ENCODE results near the gene PLCH1.

PLCH1 gene

DNA sequence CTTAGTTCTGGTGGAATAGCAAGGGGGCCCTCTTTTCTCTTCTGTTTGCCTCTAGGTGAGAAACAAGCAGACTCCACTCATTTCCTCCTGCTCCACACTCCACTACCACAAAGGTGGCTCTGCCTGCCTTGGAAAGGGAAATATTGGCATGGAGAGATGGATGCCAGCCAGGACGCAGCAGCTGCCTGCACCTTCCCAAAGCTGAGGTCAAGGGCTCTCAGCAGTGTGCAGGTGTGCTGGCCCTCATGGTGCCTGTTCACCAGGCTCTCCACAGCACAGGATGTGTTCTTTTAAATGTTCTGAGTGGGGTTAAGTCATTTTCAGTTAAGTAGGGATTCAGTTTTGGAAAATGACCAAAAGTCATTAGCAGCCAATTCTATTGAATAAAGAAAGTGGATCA, 240.2 kb downstream of the PLCH1 start:
- Histone ChIP-seq H3K27ac (ENCODE audit: low read depth, low read length, poor library complexity, severe bottlenecking) (no peak overlapping the region), H3K4me1 (ENCODE audit: insufficient read depth, low read length, severe bottlenecking) (no peaks in the 10 kb centered on the region), H3K4me2 (ENCODE audit: low read length) (no peak overlapping the region), H3K79me2 (ENCODE audit: insufficient read depth, low read length) (no peaks in the 10 kb centered on the region), H2AFZ (ENCODE audit: low read length) (no peak overlapping the region), H3F3A (ENCODE audit: insufficient read depth, low read length) (no peaks in the 10 kb centered on the region), H3K36me3 (ENCODE audit: insufficient read depth, low read length) (no peaks in the 10 kb centered on the region), H3K9me2 (ENCODE audit: low read depth, low read length) (no peaks in the 10 kb centered on the region), H3K27me3 (ENCODE audit: insufficient read depth, low read length) (no peaks in the 10 kb centered on the region), H3K4me3 (ENCODE audit: low read depth, low read length, poor library complexity, severe bottlenecking) (no peak overlapping the region), H3K9ac (ENCODE audit: low read length) (no peak overlapping the region), H4K20me1 (ENCODE audit: insufficient read depth, low read length) (no peaks in the 10 kb centered on the region), H3K9me3 (ENCODE audit: low read length) (no peaks in the 10 kb centered on the region)
- TF ChIP-seq EZH2 (IDR thresholded peaks at IDR 0.05; ENCODE audit: borderline replicate concordance, low read length), result no peak
- TF ChIP-seq, protein P1, sequence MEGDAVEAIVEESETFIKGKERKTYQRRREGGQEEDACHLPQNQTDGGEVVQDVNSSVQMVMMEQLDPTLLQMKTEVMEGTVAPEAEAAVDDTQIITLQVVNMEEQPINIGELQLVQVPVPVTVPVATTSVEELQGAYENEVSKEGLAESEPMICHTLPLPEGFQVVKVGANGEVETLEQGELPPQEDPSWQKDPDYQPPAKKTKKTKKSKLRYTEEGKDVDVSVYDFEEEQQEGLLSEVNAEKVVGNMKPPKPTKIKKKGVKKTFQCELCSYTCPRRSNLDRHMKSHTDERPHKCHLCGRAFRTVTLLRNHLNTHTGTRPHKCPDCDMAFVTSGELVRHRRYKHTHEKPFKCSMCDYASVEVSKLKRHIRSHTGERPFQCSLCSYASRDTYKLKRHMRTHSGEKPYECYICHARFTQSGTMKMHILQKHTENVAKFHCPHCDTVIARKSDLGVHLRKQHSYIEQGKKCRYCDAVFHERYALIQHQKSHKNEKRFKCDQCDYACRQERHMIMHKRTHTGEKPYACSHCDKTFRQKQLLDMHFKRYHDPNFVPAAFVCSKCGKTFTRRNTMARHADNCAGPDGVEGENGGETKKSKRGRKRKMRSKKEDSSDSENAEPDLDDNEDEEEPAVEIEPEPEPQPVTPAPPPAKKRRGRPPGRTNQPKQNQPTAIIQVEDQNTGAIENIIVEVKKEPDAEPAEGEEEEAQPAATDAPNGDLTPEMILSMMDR (IDR thresholded peaks at IDR 0.05; ENCODE audit: low read length), result no peak

DNA sequence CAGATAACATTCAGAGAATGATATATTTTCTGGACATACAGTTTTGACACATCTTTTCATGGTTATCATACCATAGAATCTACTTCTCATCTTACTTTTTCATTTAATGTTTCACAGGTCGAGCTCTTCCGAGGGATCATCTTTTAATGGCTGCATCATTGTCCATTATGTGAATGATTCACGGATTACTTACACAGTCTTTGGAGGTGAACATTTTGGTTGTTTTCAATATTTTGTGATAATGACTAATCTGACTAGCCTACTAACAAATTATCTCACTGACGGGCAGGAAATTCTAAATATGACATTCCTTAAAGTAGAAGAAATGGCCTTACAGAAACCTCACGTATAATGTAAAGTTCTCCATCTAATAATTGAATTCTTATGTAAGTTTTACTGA, 242.2 kb downstream of the PLCH1 start:
- no peak overlapping the region for H3K27ac ChIP-seq (ENCODE audit: low read depth, low read length, poor library complexity, severe bottlenecking)
- no peaks in the 10 kb centered on the region for H3K9me2 ChIP-seq (ENCODE audit: low read depth, low read length)
- TF ChIP-seq, protein P1 (IDR thresholded peaks at IDR 0.05; ENCODE audit: low read length), result no peak
- no peak for TF ChIP-seq EZH2 (IDR thresholded peaks at IDR 0.05; ENCODE audit: borderline replicate concordance, low read length)
- H3K27me3 ChIP-seq (ENCODE audit: insufficient read depth, low read length), result no peaks in the 10 kb centered on the region
- H3K4me2 ChIP-seq (ENCODE audit: low read length), result no peak overlapping the region
- no peaks in the 10 kb centered on the region for H3K9me3 ChIP-seq (ENCODE audit: low read length)
- no peak overlapping the region for H2AFZ ChIP-seq (ENCODE audit: low read length)
- H3K79me2 ChIP-seq (ENCODE audit: insufficient read depth, low read length), result no peaks in the 10 kb centered on the region
- H3F3A ChIP-seq (ENCODE audit: insufficient read depth, low read length), result no peaks in the 10 kb centered on the region
- H3K36me3 ChIP-seq (ENCODE audit: insufficient read depth, low read length), result no peaks in the 10 kb centered on the region
- no peaks in the 10 kb centered on the region for H4K20me1 ChIP-seq (ENCODE audit: insufficient read depth, low read length)
- H3K4me3 ChIP-seq (ENCODE audit: low read depth, low read length, poor library complexity, severe bottlenecking), result no peak overlapping the region
- H3K4me1 ChIP-seq (ENCODE audit: insufficient read depth, low read length, severe bottlenecking), result no peaks in the 10 kb centered on the region
- no peak overlapping the region for H3K9ac ChIP-seq (ENCODE audit: low read length)

DNA sequence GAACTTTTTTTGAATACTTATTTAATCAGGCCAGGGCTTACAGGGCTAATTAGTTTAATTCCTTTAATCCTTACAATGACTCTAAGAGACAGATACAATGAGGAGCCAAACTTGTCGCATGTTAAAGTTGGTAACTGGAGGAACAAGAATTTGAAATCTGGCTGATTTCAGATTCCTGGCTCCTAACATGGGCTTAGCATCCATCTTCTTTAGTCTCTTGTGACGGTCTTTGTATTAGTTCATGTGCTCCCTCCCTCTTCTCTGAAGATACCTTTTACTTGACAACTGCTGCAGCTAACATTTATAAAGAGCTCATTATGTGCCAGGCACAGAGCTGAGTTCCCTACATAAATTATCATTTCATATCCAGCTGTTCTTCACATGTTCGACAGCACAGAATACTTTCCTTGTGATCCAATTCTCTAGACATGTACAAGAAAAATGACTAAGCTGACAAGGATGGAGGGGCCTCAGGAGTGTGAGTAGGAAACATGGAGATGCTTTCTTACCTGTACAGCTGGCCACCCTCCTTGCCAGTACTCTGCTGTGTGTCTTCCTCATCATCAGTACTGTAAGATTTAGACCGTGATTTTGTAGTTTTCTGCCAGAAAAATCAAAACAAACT, 244.6 kb downstream of the PLCH1 start:
- H4K20me1 ChIP-seq (ENCODE audit: insufficient read depth, low read length), result no peaks in the 10 kb centered on the region
- H2AFZ ChIP-seq (ENCODE audit: low read length), result no peak overlapping the region
- no peak overlapping the region for H3K4me2 ChIP-seq (ENCODE audit: low read length)
- no peak overlapping the region for H3K27ac ChIP-seq (ENCODE audit: low read depth, low read length, poor library complexity, severe bottlenecking)
- H3K9ac ChIP-seq (ENCODE audit: low read length), result no peak overlapping the region
- H3K4me3 ChIP-seq (ENCODE audit: low read depth, low read length, poor library complexity, severe bottlenecking), result no peak overlapping the region
- no peaks in the 10 kb centered on the region for H3K79me2 ChIP-seq (ENCODE audit: insufficient read depth, low read length)
- TF ChIP-seq EZH2 (IDR thresholded peaks at IDR 0.05; ENCODE audit: borderline replicate concordance, low read length), result no peak
- TF ChIP-seq, protein P1 (IDR thresholded peaks at IDR 0.05; ENCODE audit: low read length), result no peak
- no peaks in the 10 kb centered on the region for H3K27me3 ChIP-seq (ENCODE audit: insufficient read depth, low read length)
- no peaks in the 10 kb centered on the region for H3K36me3 ChIP-seq (ENCODE audit: insufficient read depth, low read length)
- H3F3A ChIP-seq (ENCODE audit: insufficient read depth, low read length), result no peaks in the 10 kb centered on the region
- H3K4me1 ChIP-seq (ENCODE audit: insufficient read depth, low read length, severe bottlenecking), result no peaks in the 10 kb centered on the region
- H3K9me3 ChIP-seq (ENCODE audit: low read length), result no peaks in the 10 kb centered on the region
- no peaks in the 10 kb centered on the region for H3K9me2 ChIP-seq (ENCODE audit: low read depth, low read length)
